Testis (tissue), 2 donors: ENCODE results near the gene MARCHF5.

Experiments used
- POLR2A ChIP-seq: fragments of 450-650 bp; IDR thresholded peaks from one replicate; pipeline ENCODE4 v1.6.1; 2017; ENCODE audit warnings: antibody characterized with exemption, mild to moderate bottlenecking, moderate library complexity
- TF ChIP-seq, protein P1 (sequence below), 3 experiments: fragments of 450-650 bp in 2 of 3; fragments of 200-600 bp in 1 of 3; sonication (generic) in 1 of 3; IDR thresholded peaks; one replicate each; pipeline ENCODE4 v1.5.1; 2016 to 2019; ENCODE audit warnings: antibody characterized with exemption in 3 of 3, mild to moderate bottlenecking in 2 of 3, moderate library complexity in 1 of 3

DNA sequence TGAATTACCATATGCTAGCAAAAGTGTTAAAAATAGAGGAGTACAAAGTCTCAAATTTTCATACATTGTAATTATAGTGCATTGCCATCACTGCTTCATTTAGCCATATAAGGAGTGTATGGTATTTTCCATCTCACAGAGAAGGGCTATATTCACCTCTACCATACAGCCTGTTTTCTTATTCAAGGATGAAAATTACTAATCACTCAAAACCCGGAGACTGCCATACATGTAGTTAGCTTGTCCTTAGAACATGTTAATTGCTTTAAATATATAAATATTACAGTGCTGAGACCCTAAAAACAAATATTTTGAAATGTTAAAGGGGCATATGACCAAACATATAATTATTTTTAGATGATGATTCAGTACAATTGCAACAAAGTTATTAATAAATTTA, 49.5 kb upstream of the MARCHF5 start:
- TF ChIP-seq, protein P1, sequence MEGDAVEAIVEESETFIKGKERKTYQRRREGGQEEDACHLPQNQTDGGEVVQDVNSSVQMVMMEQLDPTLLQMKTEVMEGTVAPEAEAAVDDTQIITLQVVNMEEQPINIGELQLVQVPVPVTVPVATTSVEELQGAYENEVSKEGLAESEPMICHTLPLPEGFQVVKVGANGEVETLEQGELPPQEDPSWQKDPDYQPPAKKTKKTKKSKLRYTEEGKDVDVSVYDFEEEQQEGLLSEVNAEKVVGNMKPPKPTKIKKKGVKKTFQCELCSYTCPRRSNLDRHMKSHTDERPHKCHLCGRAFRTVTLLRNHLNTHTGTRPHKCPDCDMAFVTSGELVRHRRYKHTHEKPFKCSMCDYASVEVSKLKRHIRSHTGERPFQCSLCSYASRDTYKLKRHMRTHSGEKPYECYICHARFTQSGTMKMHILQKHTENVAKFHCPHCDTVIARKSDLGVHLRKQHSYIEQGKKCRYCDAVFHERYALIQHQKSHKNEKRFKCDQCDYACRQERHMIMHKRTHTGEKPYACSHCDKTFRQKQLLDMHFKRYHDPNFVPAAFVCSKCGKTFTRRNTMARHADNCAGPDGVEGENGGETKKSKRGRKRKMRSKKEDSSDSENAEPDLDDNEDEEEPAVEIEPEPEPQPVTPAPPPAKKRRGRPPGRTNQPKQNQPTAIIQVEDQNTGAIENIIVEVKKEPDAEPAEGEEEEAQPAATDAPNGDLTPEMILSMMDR (IDR thresholded peaks at IDR 0.05) = no peak
- TF ChIP-seq POLR2A = no peak
